Activated CD4-positive, alpha-beta T cell treated with anti-CD3 and anti-CD28 coated beads for 36 hours (primary cell): ENCODE results near the gene ZC3H18. TPM values are rescaled to one million over a fixed set of nuclear protein-coding genes. Genes with fewer than 3 reads are reported as not detected.

Source experiments
- ATAC-seq: fragments of 200-7000 bp; cut with Tn5 transposase; one replicate; pipeline ENCODE4 v1.10.0; 2021; ENCODE audit warnings: mild to moderate bottlenecking, moderate library complexity
- CTCF ChIA-PET: fragments of 350-600 bp; sonication (Branson Sonifier 250); formaldehyde crosslinking; loops from one replicate; lab custom pipeline; 2021; ENCODE audit warnings: antibody characterized with exemption; lab: Charles Lee
- POLR2A ChIA-PET: fragments of 350-600 bp; sonication (Branson Sonifier 250); formaldehyde crosslinking; loops from one replicate; lab custom pipeline; 2021; ENCODE audit warnings: antibody characterized with exemption, inconsistent platforms; lab: Charles Lee
- DNase-seq: peaks from one replicate; pipeline ENCODE4 v3.0.0-alpha.2; 2020
- H3K27ac Mint-ChIP-seq: one replicate; pipeline ENCODE4 v1.8.0; 2021; ENCODE audit warnings: mixed read lengths
- H3K27me3 Mint-ChIP-seq: one replicate; pipeline ENCODE4 v1.8.0; 2021; ENCODE audit warnings: mixed read lengths
- H3K36me3 Mint-ChIP-seq: one replicate; pipeline ENCODE4 v1.8.0; 2021; ENCODE audit warnings: low read depth, mixed read lengths
- H3K4me1 Mint-ChIP-seq: one replicate; pipeline ENCODE4 v1.8.0; 2021; ENCODE audit warnings: mixed read lengths
- H3K4me3 Mint-ChIP-seq: one replicate; pipeline ENCODE4 v1.8.0; 2021; ENCODE audit warnings: mild to moderate bottlenecking, moderate library complexity, mixed read lengths
- H3K9me3 Mint-ChIP-seq: one replicate; pipeline ENCODE4 v1.8.0; 2021; ENCODE audit warnings: low read depth, mixed read lengths
- intact Hi-C, 2 experiments: fragments of 100-400 bp; cut with DNase I in 1 of 2; cut with micrococcal nuclease in 1 of 2; formaldehyde crosslinking; loops; one replicate each; pipeline versions ENCODE4 v1.14.2 to v1.15.1; 2022 to 2024; cut with DNase I, micrococcal nuclease
- total RNA-seq, 2 experiments: library from RNA; stranded (reverse); gene quantifications; one replicate each; pipeline ENCODE4 v1.2.3, GENCODE V29; 2021

Gene ZC3H18
- total RNA-seq, 2 experiments from 2014 or later = 70.0 to 76.4 TPM

DNA sequence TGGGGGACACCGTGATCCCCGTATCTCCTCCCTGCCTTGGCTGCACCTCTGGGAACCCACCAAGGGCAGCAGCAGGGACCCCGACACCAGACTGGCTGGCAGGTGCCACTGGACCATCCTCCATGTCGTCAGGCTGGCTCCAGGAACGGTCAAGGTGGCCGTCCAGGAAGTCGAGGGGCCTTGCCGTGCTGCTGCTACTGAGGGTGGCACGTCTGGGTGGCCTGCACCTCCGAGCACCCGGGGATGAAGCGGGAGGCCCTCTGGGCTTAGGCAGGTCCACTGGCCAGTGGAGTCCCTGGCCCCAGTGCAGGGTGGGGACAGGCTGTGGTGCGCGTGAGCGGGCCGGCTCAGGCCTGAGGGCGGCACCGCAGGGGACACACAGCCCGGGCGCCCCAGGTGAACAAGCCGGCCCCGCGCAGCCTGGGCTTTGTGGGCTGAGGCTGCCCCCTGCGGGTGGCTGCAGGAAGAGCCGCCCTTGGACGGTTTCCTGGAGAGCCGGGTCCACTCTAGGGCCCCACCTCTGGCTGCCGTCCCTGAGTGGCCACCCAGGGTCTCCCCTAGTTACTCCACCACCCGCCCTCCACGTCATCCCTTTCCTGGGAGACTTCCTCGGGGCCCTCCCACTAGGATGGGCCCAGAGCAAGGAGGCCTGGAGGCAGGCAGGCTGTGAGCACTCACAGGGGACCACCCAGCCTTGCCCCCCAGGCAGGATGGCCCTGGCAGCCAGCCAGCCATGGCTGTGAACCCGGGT lies 42.8 kb upstream of the ZC3H18 start:
- no peak overlapping the region for H3K27ac Mint-ChIP-seq
- ChIA-PET CTCF (no interaction called here), POLR2A (no interaction called here)
- H3K4me3 Mint-ChIP-seq = no peak overlapping the region
- H3K27me3 Mint-ChIP-seq = no peaks in the 10 kb centered on the region
- H3K36me3 Mint-ChIP-seq = no peaks in the 10 kb centered on the region
- peaks cover 2% of the 10 kb centered on the region for H3K4me1 Mint-ChIP-seq
- ATAC-seq (peak; percentile 81), DNase-seq (peak; percentile 78)
- intact Hi-C loops = loop anchor here (1.0 to 5.0 kb wide), 2 partner anchors 35 to 84 kb away; no protein-coding TSS in a partner anchor
- no peaks in the 10 kb centered on the region for H3K9me3 Mint-ChIP-seq

DNA sequence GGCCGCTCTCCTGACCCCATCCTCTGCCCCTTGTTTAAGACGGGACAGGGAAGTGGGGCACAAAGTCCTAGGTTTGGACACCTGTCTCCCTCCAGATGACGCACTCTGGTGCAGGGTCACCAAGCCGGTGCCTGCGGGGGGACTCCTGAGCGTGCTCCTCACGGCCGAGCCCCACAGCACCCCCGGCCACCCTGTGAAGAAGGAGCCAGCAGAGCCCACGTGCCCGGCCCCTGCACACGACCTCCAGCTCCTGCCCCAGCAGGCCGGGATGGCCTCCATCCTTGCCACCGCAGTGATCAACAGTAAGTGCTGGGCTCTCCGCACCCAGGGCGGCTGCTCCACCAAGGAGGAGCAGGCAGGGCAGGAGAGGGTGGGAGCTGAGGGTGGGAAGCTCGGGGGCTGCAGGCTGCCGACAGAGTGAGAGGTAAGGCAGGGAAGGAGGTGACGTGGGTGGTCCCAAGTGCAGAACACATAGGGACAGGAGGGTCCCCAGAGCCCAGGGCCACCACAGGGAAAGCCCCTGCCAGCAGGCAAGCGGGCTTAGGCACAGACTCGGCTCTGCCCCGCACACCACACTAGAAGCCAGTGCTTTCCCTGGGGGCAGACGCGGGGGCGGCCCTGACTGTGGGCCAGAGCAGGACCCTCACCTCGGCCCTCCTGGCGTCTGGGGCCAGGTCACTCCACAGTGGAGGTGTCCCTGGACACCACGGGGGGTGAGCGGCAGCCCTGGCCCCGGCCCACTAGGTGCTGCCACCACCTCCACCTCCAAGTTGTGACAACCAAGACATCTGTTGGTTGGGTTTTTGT lies 42.1 kb upstream of the ZC3H18 start:
- intact Hi-C loops = loop anchor here (1.0 to 5.0 kb wide), 2 partner anchors 34 to 85 kb away; no protein-coding TSS in a partner anchor
- ChIA-PET POLR2A (no interaction called here), CTCF (no interaction called here)
- Mint-ChIP-seq H3K27ac (no peak overlapping the region), H3K4me1 (peaks cover 2% of the 10 kb centered on the region), H3K4me3 (no peak overlapping the region), H3K9me3 (no peaks in the 10 kb centered on the region), H3K27me3 (no peaks in the 10 kb centered on the region), H3K36me3 (no peaks in the 10 kb centered on the region)
- DNase-seq (no peak), ATAC-seq (no peak)

DNA sequence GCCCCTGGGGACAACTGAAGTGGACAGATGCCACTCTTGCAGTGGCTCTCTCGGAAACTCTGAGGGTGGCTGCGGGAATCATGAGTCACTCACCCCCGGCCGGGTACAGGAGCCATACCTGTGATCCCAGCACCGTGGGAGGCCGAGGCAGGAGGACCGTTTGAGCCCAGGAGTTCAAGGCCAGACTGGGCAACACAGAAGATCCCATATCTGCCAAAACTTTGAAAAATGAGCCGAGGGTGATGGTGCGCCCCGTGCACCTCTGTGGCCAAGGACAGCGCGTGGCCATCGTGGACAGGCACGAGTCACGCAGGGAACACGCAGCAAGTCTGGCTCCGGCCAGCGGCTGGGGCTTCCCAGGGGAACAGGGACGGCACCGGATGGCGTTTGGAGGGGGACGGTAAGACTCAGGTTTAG lies 41.3 kb upstream of the ZC3H18 start:
- ATAC-seq = no peak
- Mint-ChIP-seq H3K4me1 (peaks cover 2% of the 10 kb centered on the region), H3K27ac (no peak overlapping the region), H3K36me3 (no peaks in the 10 kb centered on the region), H3K9me3 (no peaks in the 10 kb centered on the region), H3K27me3 (no peaks in the 10 kb centered on the region), H3K4me3 (no peak overlapping the region)
- peak; percentile 12 for DNase-seq
- ChIA-PET POLR2A (no interaction called here), CTCF (interaction anchor here (0.6 kb wide), 1 partner anchor 92 kb away, joined by 3 read pairs; no protein-coding TSS in a partner anchor)
- intact Hi-C loops = loop anchor here in 1 of 2 experiments (5.0 kb wide), 1 partner anchor 33 kb away; no protein-coding TSS in a partner anchor

DNA sequence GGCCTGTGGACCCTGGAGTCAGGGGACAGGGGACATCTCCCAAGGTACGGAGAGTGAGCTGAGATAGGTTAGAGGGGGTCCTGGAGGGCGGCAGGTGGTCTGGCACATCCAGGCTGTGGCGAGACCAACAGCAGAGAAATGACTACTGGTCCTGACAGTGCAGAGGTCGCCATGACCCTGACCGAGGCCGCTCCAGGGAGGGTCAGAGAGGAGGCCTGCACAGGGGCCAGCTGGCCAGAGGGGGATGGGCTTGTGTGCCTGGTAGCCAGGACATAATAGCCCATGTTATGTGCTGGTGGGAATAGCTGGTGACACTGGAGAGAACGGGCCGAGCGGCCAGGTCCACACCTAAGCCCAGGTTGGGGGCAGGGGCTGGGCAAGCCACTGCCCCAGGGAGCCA lies 40.6 kb upstream of the ZC3H18 start:
- no peaks in the 10 kb centered on the region for H3K9me3 Mint-ChIP-seq
- POLR2A ChIA-PET = no interaction called here
- no peaks in the 10 kb centered on the region for H3K27me3 Mint-ChIP-seq
- no peaks in the 10 kb centered on the region for H3K36me3 Mint-ChIP-seq
- CTCF ChIA-PET = interaction anchor here (0.6 kb wide), 1 partner anchor 92 kb away, joined by 3 read pairs; no protein-coding TSS in a partner anchor
- no peak for ATAC-seq
- peaks cover 2% of the 10 kb centered on the region for H3K4me1 Mint-ChIP-seq
- intact Hi-C loops = loop anchor here in 1 of 2 experiments (5.0 kb wide), 1 partner anchor 33 kb away; no protein-coding TSS in a partner anchor
- H3K27ac Mint-ChIP-seq = no peak overlapping the region
- no peak for DNase-seq
- no peak overlapping the region for H3K4me3 Mint-ChIP-seq

DNA sequence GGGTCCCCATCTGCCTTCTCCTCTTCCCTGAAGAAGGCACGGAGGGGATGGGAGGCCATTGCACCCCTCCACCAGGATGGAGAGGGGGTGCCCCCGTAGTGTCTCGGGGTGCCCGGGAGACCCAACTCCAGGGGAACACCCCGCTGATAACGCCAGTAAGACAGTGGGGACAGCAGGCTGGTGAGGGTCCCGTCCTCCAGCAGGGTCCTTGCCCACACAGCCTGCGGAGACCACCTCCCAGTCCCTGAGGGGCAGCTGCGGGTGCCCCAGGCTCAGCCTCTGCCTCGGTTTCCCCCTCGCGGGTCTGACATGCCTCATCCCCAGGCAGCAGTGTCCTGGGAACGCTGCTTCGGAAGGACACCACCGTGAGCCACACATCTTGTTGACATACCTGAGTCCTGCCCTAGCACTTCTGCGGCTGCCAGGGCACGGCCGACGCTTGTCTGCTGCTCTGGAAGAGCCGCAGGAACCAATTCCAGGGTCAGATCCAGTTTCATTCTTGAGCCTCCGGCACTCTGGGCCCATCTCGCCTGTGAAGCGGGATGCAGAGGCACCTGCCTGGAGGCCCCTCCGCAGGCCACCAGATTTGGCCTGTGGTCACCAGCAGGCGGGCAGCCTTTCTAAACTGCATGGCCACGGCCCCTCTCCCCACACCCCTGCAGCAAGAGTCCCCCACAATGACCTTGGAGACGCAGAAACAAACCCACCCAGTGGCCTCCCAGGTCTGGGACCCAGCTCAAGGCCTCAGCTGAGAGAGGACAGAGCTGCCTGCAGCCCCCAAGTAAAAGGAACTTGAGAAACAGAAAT lies 39.9 kb upstream of the ZC3H18 start:
- no peak overlapping the region for H3K4me3 Mint-ChIP-seq
- ATAC-seq (no peak), DNase-seq (peak; percentile 4)
- ChIA-PET POLR2A (interaction anchor here (0.6 kb wide), 1 partner anchor 567 kb away, joined by 3 read pairs; no protein-coding TSS in a partner anchor), CTCF (no interaction called here)
- peaks cover 3% of the 10 kb centered on the region for H3K4me1 Mint-ChIP-seq
- intact Hi-C loops = no loop called here
- H3K27me3 Mint-ChIP-seq = no peaks in the 10 kb centered on the region
- H3K36me3 Mint-ChIP-seq = no peaks in the 10 kb centered on the region
- no peaks in the 10 kb centered on the region for H3K9me3 Mint-ChIP-seq
- H3K27ac Mint-ChIP-seq = peak overlapping the region; percentile 14

DNA sequence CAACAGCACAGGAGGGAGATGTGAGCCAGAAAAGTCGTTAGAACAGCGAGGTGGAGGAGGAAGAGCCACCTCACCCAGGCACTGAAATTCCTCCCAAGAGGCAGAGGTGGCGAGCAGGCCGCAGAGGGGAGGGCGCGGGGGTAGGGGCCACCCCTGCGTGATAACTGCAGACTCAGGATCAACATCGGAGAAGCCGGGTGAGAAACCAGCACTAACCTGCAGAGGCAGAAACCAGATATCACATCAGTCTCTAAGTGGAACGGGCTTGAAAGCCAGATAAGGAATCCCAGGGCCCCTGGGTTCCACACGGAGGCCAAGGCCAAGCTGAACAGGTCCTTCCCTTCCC lies 39.4 kb upstream of the ZC3H18 start:
- Mint-ChIP-seq H3K9me3 (no peaks in the 10 kb centered on the region), H3K4me1 (peaks cover 6% of the 10 kb centered on the region), H3K36me3 (peaks cover 4% of the 10 kb centered on the region), H3K27me3 (no peaks in the 10 kb centered on the region), H3K27ac (peak overlapping the region; percentile 14), H3K4me3 (no peak overlapping the region)
- intact Hi-C loops = no loop called here
- ChIA-PET CTCF (no interaction called here), POLR2A (interaction anchor here (0.6 kb wide), 1 partner anchor 567 kb away, joined by 3 read pairs; no protein-coding TSS in a partner anchor)
- ATAC-seq = no peak
- DNase-seq = peak; percentile 5

DNA sequence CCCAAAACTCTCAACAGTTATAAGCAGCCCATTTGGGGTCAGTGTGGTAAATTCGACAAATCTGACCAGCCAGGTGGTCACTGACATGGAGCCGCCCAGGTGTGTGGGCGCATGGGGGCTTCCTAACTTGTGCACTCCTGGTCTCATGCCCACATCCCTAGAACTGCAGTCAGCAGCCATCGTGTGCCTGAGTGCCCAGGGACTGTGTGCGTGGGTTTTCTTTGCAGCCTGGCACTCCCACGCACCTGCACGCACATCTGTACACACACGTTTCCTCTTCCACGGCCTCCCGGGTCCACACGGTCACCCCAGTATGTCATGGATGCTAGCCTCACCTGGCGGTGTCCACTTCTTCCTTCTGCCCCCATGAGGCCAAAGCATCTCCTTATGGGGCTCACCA lies 38.9 kb upstream of the ZC3H18 start:
- Mint-ChIP-seq H3K4me1 (peaks cover 7% of the 10 kb centered on the region), H3K9me3 (no peaks in the 10 kb centered on the region), H3K27me3 (no peaks in the 10 kb centered on the region), H3K36me3 (peaks cover 5% of the 10 kb centered on the region), H3K27ac (no peak overlapping the region), H3K4me3 (no peak overlapping the region)
- ATAC-seq (no peak), DNase-seq (peak; percentile 12)
- ChIA-PET POLR2A (no interaction called here), CTCF (no interaction called here)
- intact Hi-C loops = no loop called here

DNA sequence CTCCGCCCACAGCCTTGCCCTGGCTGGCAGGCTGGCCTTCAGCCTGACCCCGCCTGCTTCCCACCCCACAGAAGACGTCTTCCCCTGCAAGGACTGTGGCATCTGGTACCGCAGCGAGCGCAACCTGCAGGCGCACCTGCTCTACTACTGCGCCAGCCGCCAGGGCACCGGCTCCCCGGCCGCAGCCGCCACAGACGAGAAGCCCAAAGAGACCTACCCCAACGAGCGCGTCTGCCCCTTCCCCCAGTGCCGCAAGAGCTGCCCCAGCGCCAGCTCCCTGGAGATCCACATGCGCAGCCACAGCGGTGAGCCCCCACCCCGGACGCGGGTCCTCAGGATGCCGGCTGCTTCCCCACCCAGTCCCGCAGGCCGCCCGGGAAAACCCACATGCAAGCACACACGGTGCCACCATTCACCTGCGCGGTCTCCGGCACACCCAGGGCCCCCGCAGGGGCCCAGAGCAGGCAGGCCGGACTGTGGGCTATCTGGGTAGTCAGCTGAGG lies 38.2 kb upstream of the ZC3H18 start:
- peaks cover 7% of the 10 kb centered on the region for H3K4me1 Mint-ChIP-seq
- no peak overlapping the region for H3K27ac Mint-ChIP-seq

DNA sequence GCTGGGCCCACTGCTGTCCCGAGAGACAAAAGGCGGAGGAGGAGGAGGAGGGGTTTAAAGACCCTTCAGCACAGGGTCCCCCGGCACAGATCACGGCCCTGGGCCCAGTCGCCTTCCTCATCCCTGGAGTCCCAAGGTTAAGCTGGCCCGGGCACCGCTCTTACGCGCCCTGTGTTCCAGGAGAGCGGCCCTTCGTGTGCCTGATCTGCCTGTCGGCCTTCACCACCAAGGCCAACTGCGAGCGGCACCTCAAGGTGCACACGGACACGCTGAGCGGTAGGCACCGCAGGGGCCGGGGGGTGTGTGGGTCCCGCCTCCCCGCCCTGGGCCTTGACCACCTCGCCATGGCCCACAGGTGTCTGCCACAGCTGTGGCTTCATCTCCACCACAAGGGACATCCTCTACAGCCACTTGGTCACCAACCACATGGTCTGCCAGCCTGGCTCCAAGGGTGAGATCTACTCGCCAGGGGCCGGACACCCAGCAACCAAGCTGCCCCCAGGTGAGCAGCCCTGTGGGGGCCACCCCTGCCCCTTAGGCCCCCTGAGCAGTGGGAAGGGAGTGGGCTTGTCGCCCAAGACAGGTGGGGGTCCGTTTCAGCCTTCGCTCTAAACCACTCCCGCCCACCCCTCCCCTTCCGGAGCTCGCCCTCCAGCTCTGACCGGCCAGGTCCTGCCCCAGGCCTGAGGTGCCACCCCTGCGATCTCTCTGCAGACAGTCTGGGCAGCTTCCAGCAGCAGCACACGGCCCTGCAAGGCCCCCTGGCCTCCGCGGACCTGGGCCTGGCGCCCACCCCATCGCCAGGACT lies 37.6 kb upstream of the ZC3H18 start:
- peaks cover 5% of the 10 kb centered on the region for H3K36me3 Mint-ChIP-seq
- ATAC-seq (no peak), DNase-seq (no peak)
- intact Hi-C loops = no loop called here
- H3K4me1 Mint-ChIP-seq = peaks cover 7% of the 10 kb centered on the region
- CTCF ChIA-PET = no interaction called here
- no peak overlapping the region for H3K27ac Mint-ChIP-seq
- no peaks in the 10 kb centered on the region for H3K9me3 Mint-ChIP-seq
- POLR2A ChIA-PET = no interaction called here
- no peaks in the 10 kb centered on the region for H3K27me3 Mint-ChIP-seq
- no peak overlapping the region for H3K4me3 Mint-ChIP-seq

More for the DNA sequence above, 38.2 kb upstream of the ZC3H18 start:
- H3K4me3 Mint-ChIP-seq = no peak overlapping the region
- DNase-seq = no peak
- ChIA-PET CTCF (no interaction called here), POLR2A (no interaction called here)
- intact Hi-C loops = no loop called here
- no peaks in the 10 kb centered on the region for H3K9me3 Mint-ChIP-seq
- ATAC-seq = no peak
- H3K36me3 Mint-ChIP-seq = peaks cover 5% of the 10 kb centered on the region
- H3K27me3 Mint-ChIP-seq = no peaks in the 10 kb centered on the region

DNA sequence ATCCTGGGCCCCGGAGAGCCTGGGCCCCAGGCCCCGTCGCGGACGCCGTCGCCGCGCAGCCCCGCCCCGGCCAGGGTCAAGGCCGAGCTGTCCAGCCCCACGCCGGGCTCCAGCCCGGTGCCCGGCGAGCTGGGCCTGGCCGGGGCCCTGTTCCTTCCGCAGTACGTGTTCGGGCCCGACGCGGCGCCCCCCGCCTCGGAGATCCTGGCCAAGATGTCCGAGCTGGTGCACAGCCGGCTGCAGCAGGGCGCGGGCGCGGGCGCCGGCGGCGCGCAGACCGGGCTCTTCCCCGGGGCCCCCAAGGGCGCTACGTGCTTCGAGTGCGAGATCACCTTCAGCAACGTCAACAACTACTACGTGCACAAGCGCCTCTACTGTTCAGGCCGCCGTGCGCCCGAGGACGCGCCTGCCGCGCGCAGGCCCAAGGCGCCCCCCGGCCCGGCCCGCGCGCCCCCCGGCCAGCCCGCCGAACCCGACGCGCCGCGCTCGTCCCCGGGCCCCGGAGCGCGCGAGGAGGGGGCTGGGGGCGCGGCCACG lies 36.8 kb upstream of the ZC3H18 start:
- Mint-ChIP-seq H3K4me1 (peaks cover 7% of the 10 kb centered on the region), H3K9me3 (no peaks in the 10 kb centered on the region), H3K36me3 (peaks cover 5% of the 10 kb centered on the region), H3K27me3 (no peaks in the 10 kb centered on the region), H3K27ac (no peak overlapping the region), H3K4me3 (no peak overlapping the region)
- intact Hi-C loops = no loop called here
- DNase-seq (no peak), ATAC-seq (no peak)
- POLR2A ChIA-PET = no interaction called here
- CTCF ChIA-PET = no interaction called here
